RWPE1 (cell line): ENCODE measurements around the gene MTMR6.

Experiments used
- CTCF ChIA-PET: fragments of 350-600 bp; sonication (Branson Sonifier 250); formaldehyde crosslinking; extraction: SDS; loops from one replicate; lab custom pipeline; 2021; lab: Yijun Ruan, JAX
- POLR2A ChIA-PET: fragments of 400-600 bp; formaldehyde crosslinking; extraction: SDS; loops from one replicate; lab custom pipeline; 2020; ENCODE audit warnings: antibody characterized with exemption; ENCODE audit not compliant: low non-redundant PET; lab: Yijun Ruan, JAX
- DNase-seq: peaks from one replicate; pipeline ENCODE4 v3.0.0; 2012; ENCODE audit warnings: low spot score
- H3K27ac ChIP-seq: fragments of 450-650 bp; 2 replicates; pipeline ENCODE4 v1.5.1; 2017
- CTCF ChIP-seq: fragments of 450-650 bp; conservative IDR thresholded peaks from 2 replicates; pipeline ENCODE4 v1.5.1; 2017; ENCODE audit warnings: low read depth, mild to moderate bottlenecking

MTMR6 gene

GRCh38 chr13:25310891-25311290, 23.6 kb upstream of the MTMR6 start:
- no peak overlapping the region for H3K27ac ChIP-seq
- ChIA-PET CTCF (interaction anchor here (0.6 kb wide), 1 partner anchor 9 kb away, joined by 3 read pairs; no protein-coding TSS in a partner anchor), POLR2A (no interaction called here)
- no peak for TF ChIP-seq CTCF
- DNase-seq = no peak

DNA sequence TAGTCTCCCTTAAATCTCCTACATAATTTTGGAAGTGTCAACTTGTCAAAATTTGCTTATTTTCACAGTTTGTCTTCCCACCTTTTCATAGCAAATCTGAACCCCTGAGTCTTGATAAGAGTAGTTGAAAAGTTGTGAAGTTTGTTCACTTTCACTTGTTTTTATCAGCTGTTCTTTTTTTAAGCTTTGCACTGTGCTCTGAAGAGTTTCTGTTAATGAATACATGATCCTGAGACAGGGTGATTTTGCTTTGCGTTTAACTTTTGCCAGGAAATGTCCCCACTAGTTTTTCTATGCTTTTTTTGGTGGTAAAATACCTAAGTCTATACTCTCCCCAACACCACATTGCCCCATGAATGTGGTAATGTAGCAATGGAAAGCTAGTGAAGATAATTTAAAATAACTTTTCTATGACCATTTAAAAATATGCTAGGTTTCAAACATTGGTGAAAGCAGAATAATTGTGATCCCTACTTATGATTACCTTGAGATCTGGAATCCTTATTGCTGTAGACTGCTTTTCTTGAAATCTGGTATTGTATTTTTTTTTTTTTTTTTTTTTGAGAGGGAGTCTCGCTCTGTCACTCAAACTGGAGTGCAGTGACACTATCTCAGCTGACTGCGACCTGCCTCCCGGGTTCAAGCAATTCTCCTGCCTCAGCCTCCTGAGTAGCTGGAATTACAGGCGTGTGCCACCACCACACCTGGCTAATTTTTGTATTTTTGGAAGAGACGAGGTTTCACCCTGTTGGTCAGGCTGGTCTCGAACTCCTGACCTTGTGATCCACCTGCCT, 19.6 kb upstream of the MTMR6 start:
- no peak for DNase-seq
- no peak overlapping the region for H3K27ac ChIP-seq
- ChIA-PET CTCF (no interaction called here), POLR2A (interaction anchor here (0.7 kb wide), 1 partner anchor 27 kb away, joined by 11 read pairs; no protein-coding TSS in a partner anchor)
- TF ChIP-seq CTCF = no peak

GRCh38 chr13:25302121-25302520, 14.8 kb upstream of the MTMR6 start:
- CTCF ChIA-PET = no interaction called here
- no peak for DNase-seq
- POLR2A ChIA-PET = interaction anchor here (0.6 kb wide), 1 partner anchor 13 kb away, joined by 5 read pairs; no protein-coding TSS in a partner anchor
- TF ChIP-seq CTCF = no peak
- peak overlapping the region; percentile 94 for H3K27ac ChIP-seq

- POLR2A ChIA-PET = interaction anchor here (0.6 kb wide), 1 partner anchor 12 kb away, joined by 5 read pairs; no protein-coding TSS in a partner anchor
- TF ChIP-seq CTCF = no peak
- peak; percentile 80 for DNase-seq
- H3K27ac ChIP-seq = peak within 1 kb of the TSS; percentile 94
- CTCF ChIA-PET = no interaction called here
Observed at GRCh38 chr13:25301347-25302113, 14.2 kb upstream of the MTMR6 start, which contains the start of gene NUP58. Gene NUP58, plus strand, starts transcription at chr13:25301625. Its CDS starts 149 bp downstream, at chr13:25301774.

DNA sequence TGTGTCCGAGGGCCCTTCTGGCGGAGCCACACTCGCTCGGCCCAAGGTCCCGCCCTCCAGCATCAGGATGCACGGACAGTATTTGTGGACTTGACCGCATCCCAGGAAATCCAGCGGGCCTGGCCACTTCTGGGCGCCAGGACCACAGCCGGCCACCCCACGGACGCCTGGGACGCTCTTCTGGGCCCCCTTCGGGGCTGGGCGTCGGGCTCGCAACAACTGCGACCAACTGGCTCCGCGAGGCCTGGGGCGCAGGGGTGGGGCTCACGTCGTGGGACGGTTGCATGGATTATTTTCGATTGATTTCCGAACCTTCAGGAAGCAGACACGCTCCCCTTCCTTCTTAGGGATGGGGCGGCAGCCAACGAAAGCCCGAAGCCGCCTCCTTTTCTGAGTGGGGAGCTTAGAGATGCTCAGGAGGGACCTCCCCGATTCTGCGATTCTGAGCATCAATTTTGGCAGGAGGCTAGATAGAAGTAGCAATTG, 13.6 kb upstream of the MTMR6 start:
- ChIA-PET CTCF (interaction anchor here (0.9 kb wide), 1 partner anchor 8 kb away, joined by 3 read pairs; no protein-coding TSS in a partner anchor), POLR2A (no interaction called here)
- H3K27ac ChIP-seq = peak overlapping the region; percentile 94
- no peak for DNase-seq
- TF ChIP-seq CTCF = no peak

DNA sequence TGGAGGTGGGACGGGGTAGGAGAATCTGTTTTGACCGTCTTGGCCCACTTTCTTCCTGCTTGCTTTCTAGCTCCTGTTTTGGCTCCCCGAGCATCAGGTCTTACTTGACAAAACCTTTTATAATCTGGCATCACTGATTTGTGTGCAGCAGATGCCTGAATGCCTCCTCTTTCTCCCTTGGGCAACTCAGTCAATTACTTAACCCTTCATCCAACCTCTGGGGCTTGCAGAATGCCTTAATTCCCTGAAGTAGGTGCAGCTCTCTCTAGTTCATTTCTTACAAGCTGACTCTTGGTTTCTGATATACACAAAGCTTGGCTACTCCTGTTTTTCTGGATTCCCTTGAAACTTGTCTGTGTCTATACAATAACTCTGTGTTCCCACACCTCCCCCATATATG, 8.4 kb upstream of the MTMR6 start:
- DNase-seq = no peak
- no peak for TF ChIP-seq CTCF
- ChIA-PET POLR2A (no interaction called here), CTCF (no interaction called here)
- no peak overlapping the region for H3K27ac ChIP-seq
